GM23338 (cell line): Measurements from ENCODE around the gene CNTRL. TPM values are rescaled to one million over a fixed set of nuclear protein-coding genes. Genes with fewer than 3 reads are reported as not detected.

Source experiments
- ATAC-seq: fragments of 200-7000 bp; cut with Tn5 transposase; 3 replicates; pipeline ENCODE4 v1.9.1; 2020
- DNase-seq: peaks from one replicate; pipeline ENCODE4 v3.0.0-alpha.2; 2015; ENCODE audit warnings: low spot score
- H2AFZ ChIP-seq: fragments of 200-600 bp; sonication (generic); 2 replicates; pipeline ENCODE4 v1.8.0; 2016; ENCODE audit warnings: antibody characterized with exemption, mild to moderate bottlenecking, moderate library complexity
- H3F3A ChIP-seq: fragments of 200-600 bp; sonication (generic); replicated peaks from 2 replicates; pipeline ENCODE4 v1.8.0; 2017; ENCODE audit warnings: antibody characterized with exemption, mixed run types, low read depth
- H3K27ac ChIP-seq: fragments of 200-600 bp; sonication (generic); 2 replicates; pipeline ENCODE4 v1.6.1; 2016; ENCODE audit warnings: low read depth
- H3K27me3 ChIP-seq: fragments of 200-600 bp; sonication (generic); 2 replicates; pipeline ENCODE4 v1.8.0; 2016; ENCODE audit warnings: mild to moderate bottlenecking, mixed run types, moderate library complexity; ENCODE audit not compliant: insufficient read depth
- H3K36me3 ChIP-seq: fragments of 200-600 bp; sonication (generic); 2 replicates; pipeline ENCODE4 v1.8.0; 2016; ENCODE audit warnings: mild to moderate bottlenecking; ENCODE audit not compliant: insufficient read depth
- H3K4me1 ChIP-seq: fragments of 200-600 bp; sonication (generic); 2 replicates; pipeline ENCODE4 v1.8.0; 2016; ENCODE audit warnings: mild to moderate bottlenecking, moderate library complexity; ENCODE audit not compliant: insufficient read depth
- H3K4me2 ChIP-seq: fragments of 200-600 bp; sonication (generic); 2 replicates; pipeline ENCODE4 v1.7.1; 2017; ENCODE audit warnings: mixed run types
- H3K4me3 ChIP-seq: fragments of 200-600 bp; sonication (generic); 2 replicates; pipeline ENCODE4 v1.6.1; 2016; ENCODE audit warnings: mixed run types
- H3K79me2 ChIP-seq: fragments of 200-600 bp; sonication (generic); replicated peaks from 2 replicates; pipeline ENCODE4 v1.8.0; 2017; ENCODE audit warnings: mild to moderate bottlenecking; ENCODE audit not compliant: insufficient read depth
- H3K9me2 ChIP-seq: fragments of 200-600 bp; sonication (generic); 2 replicates; pipeline ENCODE4 v1.8.0; 2017; ENCODE audit not compliant: insufficient read depth
- H4K20me1 ChIP-seq: fragments of 200-600 bp; sonication (generic); replicated peaks from 2 replicates; pipeline ENCODE4 v1.8.0; 2017; ENCODE audit warnings: mild to moderate bottlenecking; ENCODE audit not compliant: insufficient read depth
- H3K27ac Mint-ChIP-seq: 2 replicates; pipeline ENCODE4 v1.8.0; 2020; ENCODE audit warnings: inconsistent platforms, mild to moderate bottlenecking, moderate library complexity, mixed read lengths
- H3K27me3 Mint-ChIP-seq: 3 replicates; pipeline ENCODE4 v1.8.0; 2022; ENCODE audit warnings: low read depth, mild to moderate bottlenecking, moderate library complexity, mixed read lengths, inconsistent platforms; ENCODE audit not compliant: insufficient read depth, poor library complexity
- H3K36me3 Mint-ChIP-seq: 3 replicates; pipeline ENCODE4 v1.8.0; 2021; ENCODE audit warnings: low read depth, mild to moderate bottlenecking, inconsistent platforms, moderate library complexity, mixed read lengths
- H3K4me1 Mint-ChIP-seq: 3 replicates; pipeline ENCODE4 v1.8.0; 2020; ENCODE audit warnings: mild to moderate bottlenecking, inconsistent platforms, mixed read lengths
- H3K4me3 Mint-ChIP-seq: 3 replicates; pipeline ENCODE4 v1.8.0; 2021; ENCODE audit warnings: moderate library complexity, mild to moderate bottlenecking, inconsistent platforms, mixed read lengths
- H3K9me3 Mint-ChIP-seq: 3 replicates; pipeline ENCODE4 v1.8.0; 2020; ENCODE audit warnings: moderate library complexity, mild to moderate bottlenecking, inconsistent platforms, mixed read lengths
- CTCF ChIP-seq, 2 experiments: fragments of 200-600 bp in 1 of 2; sonication (generic) in 1 of 2; conservative IDR thresholded peaks; 2 replicates each; pipeline versions ENCODE4 v1.5.1 to v1.6.1; 2016 to 2017; ENCODE audit warnings: antibody characterized with exemption in 2 of 2, low read depth in 2 of 2, mild to moderate bottlenecking in 2 of 2, moderate library complexity in 1 of 2
- EZH2 ChIP-seq: fragments of 200-600 bp; sonication (generic); IDR thresholded peaks from one replicate; pipeline ENCODE4 v1.8.0; 2017; ENCODE audit warnings: antibody characterized with exemption, mild to moderate bottlenecking, low read depth; ENCODE audit not compliant: unreplicated experiment
- EZH2phosphoT487 ChIP-seq: fragments of 200-600 bp; sonication (generic); IDR thresholded peaks from one replicate; pipeline ENCODE4 v1.8.1; 2018; ENCODE audit warnings: antibody characterized with exemption; ENCODE audit not compliant: unreplicated experiment
- POLR2AphosphoS5 ChIP-seq: IDR thresholded peaks from 2 replicates; pipeline ENCODE4 v1.6.1; 2016; ENCODE audit warnings: antibody characterized with exemption, low read depth
- REST ChIP-seq: IDR thresholded peaks from one replicate; pipeline ENCODE4 v1.6.1; 2018; ENCODE audit warnings: antibody characterized with exemption; ENCODE audit not compliant: unreplicated experiment
- STAT1 ChIP-seq: IDR thresholded peaks from one replicate; pipeline ENCODE4 v1.6.1; 2016; ENCODE audit warnings: antibody characterized with exemption; ENCODE audit not compliant: unreplicated experiment
- ZNF114 ChIP-seq: fragments of 250-450 bp; sonication (Bioruptor Pico); IDR thresholded peaks from 2 replicates; pipeline ENCODE4 v1.5.0; 2020; ENCODE audit warnings: mild to moderate bottlenecking, moderate library complexity
- polyA plus RNA-seq: library from polyadenylated mRNA; unstranded; fragments of >200 nt; fragmentation: Nextera tagmentation; extraction: Ambion mirVana; gene quantifications from 2 replicates; pipeline ENCODE4 v1.2.1, GENCODE V29; 2016
- total RNA-seq: library from RNA; depleted of rRNA; stranded (reverse); fragments of >200 nt; shearing (Covaris generic); gene quantifications from 2 replicates; pipeline ENCODE4 v1.2.3, GENCODE V29; 2014
- TF ChIP-seq, protein P1 (sequence below): IDR thresholded peaks from 2 replicates; pipeline ENCODE4 v1.6.1; 2016; ENCODE audit warnings: antibody characterized with exemption

CNTRL gene
- total and polyA plus RNA-seq, 2 experiments from 2014 or later = 9.2 to 11.7 TPM

DNA sequence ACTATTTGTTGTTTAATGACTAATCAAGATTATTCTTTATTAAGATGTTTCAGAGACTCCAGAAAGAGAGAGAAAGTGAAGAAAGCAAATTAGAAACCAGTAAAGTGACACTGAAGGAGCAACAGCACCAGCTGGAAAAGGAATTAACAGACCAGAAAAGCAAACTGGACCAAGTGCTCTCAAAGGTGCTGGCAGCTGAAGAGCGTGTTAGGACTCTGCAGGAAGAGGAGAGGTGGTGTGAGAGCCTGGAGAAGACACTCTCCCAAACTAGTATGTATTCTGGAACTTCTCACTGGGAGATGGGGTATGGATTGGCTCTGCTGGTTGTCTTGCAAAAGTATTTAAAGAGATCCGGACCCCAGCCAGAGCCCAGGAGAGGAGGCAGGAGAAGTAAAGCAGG, 93.3 kb downstream of the CNTRL start (continued):
- TF ChIP-seq CTCF (conservative IDR thresholded peaks at IDR 0.05; ENCODE audit: low read depth in 2 of 2) = no peak
- no peak for TF ChIP-seq POLR2AphosphoS5
- TF ChIP-seq, protein P1, sequence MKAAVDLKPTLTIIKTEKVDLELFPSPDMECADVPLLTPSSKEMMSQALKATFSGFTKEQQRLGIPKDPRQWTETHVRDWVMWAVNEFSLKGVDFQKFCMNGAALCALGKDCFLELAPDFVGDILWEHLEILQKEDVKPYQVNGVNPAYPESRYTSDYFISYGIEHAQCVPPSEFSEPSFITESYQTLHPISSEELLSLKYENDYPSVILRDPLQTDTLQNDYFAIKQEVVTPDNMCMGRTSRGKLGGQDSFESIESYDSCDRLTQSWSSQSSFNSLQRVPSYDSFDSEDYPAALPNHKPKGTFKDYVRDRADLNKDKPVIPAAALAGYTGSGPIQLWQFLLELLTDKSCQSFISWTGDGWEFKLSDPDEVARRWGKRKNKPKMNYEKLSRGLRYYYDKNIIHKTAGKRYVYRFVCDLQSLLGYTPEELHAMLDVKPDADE = no peak
- TF ChIP-seq ZNF114 (CRISPR knock-in tag) = no peak
- no peak for TF ChIP-seq EZH2phosphoT487

DNA sequence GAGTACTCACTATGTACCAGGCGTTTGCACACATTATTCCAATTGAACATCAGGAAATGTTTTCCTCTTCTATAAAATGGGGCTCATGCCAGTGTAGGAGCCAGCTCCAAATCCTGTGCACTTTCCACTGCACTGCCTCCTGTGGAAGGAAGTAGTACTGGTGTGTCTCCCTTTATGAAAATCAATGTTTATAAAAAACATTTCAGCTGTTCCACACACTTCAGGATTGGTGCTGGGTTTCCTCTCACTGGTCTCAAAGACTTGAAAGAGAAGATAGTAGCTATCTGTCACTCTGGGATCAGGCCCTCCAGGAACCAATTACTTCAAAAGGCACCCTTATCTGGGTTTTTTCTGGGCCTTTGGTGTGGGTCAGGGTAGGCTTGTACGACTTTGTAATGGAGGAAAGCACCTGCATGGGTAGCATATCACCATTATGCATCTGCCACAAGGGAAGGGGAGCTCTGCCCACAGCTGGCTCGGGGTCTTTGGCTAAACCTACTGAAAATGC, 94.4 kb downstream of the CNTRL start:
- no peak for TF ChIP-seq POLR2AphosphoS5
- TF ChIP-seq CTCF (conservative IDR thresholded peaks at IDR 0.05; ENCODE audit: low read depth in 2 of 2) = peak; percentile 29 to 48; a peak in 3 of 4 replicates
- H3K27ac ChIP-seq = no peak overlapping the region
- no peaks in the 10 kb centered on the region for H3K9me2 ChIP-seq
- H3K27me3 ChIP-seq = no peaks in the 10 kb centered on the region
- DNase-seq = peak; percentile 27
- Mint-ChIP-seq H3K27ac (no peak overlapping the region), H3K4me1 (peaks cover 4% of the 10 kb centered on the region; the same call in 2 of the 3 replicates), H3K4me3 (no peak overlapping the region), H3K9me3 (no peaks in the 10 kb centered on the region), H3K36me3 (peaks cover 18% of the 10 kb centered on the region; the same call in 2 of the 3 replicates), H3K27me3 (no peaks in the 10 kb centered on the region)
- H3F3A ChIP-seq = no peaks in the 10 kb centered on the region
- no peak overlapping the region for H3K4me3 ChIP-seq
- no peaks in the 10 kb centered on the region for H3K4me1 ChIP-seq
- H3K4me2 ChIP-seq = no peak overlapping the region
- no peaks in the 10 kb centered on the region for H3K79me2 ChIP-seq
- H2AFZ ChIP-seq = no peak overlapping the region
- H3K36me3 ChIP-seq = peaks cover 3% of the 10 kb centered on the region; the same call in 1 of the 2 replicates
- no peaks in the 10 kb centered on the region; the same call in 1 of the 2 replicates for H4K20me1 ChIP-seq
- peak; percentile 48; the same call in 2 of the 3 replicates for ATAC-seq

GRCh38 chr9:121171236-121171635, 96.5 kb downstream of the CNTRL start:
- Histone ChIP-seq H2AFZ (no peak overlapping the region), H3F3A (no peaks in the 10 kb centered on the region), H3K27me3 (no peaks in the 10 kb centered on the region), H3K9me2 (no peaks in the 10 kb centered on the region), H3K4me1 (no peaks in the 10 kb centered on the region), H3K4me2 (no peak overlapping the region), H3K79me2 (no peaks in the 10 kb centered on the region), H3K4me3 (no peak overlapping the region), H4K20me1 (no peaks in the 10 kb centered on the region; the same call in 1 of the 2 replicates), H3K36me3 (peaks cover 3% of the 10 kb centered on the region; the same call in 1 of the 2 replicates), H3K27ac (no peak overlapping the region)
- Mint-ChIP-seq H3K27me3 (no peaks in the 10 kb centered on the region), H3K4me1 (no peaks in the 10 kb centered on the region), H3K4me3 (no peak overlapping the region), H3K9me3 (no peaks in the 10 kb centered on the region), H3K27ac (no peak overlapping the region), H3K36me3 (peaks cover 18% of the 10 kb centered on the region; the same call in 2 of the 3 replicates)
- ATAC-seq (no peak), DNase-seq (no peak)
- TF ChIP-seq, protein P1 = no peak
- TF ChIP-seq STAT1 = no peak
- TF ChIP-seq EZH2 = no peak
- TF ChIP-seq REST = no peak
